HUES64 (cell line): Measurements from ENCODE around the gene RAX2.

Source experiments
- H3K27ac ChIP-seq: 2 replicates; pipeline ENCODE4 v1.7.0; 2013; ENCODE audit warnings: low read depth, low read length, inconsistent platforms
- H3K27me3 ChIP-seq: 2 replicates; pipeline ENCODE4 v1.6.1; 2013; ENCODE audit warnings: mild to moderate bottlenecking, low read length; ENCODE audit not compliant: insufficient read depth
- H3K36me3 ChIP-seq: 2 replicates; pipeline ENCODE4 v1.6.1; 2013; ENCODE audit warnings: mild to moderate bottlenecking, low read length; ENCODE audit not compliant: insufficient read depth
- H3K4me1 ChIP-seq: 2 replicates; pipeline ENCODE4 v1.6.1; 2013; ENCODE audit warnings: mild to moderate bottlenecking, low read length, moderate library complexity; ENCODE audit not compliant: insufficient read depth
- H3K4me3 ChIP-seq: 2 replicates; pipeline ENCODE4 v1.5.1; 2013; ENCODE audit warnings: mild to moderate bottlenecking, low read length, moderate library complexity
- H3K9ac ChIP-seq: 2 replicates; pipeline ENCODE4 v1.6.1; 2013; ENCODE audit warnings: mild to moderate bottlenecking, low read depth, low read length
- H3K9me3 ChIP-seq: 2 replicates; pipeline ENCODE4 v1.6.1; 2013; ENCODE audit warnings: low read depth, low read length; ENCODE audit not compliant: insufficient read depth
- WGBS: fragments of 150-250, 120-280 bp; methylation state at CpG from one replicate; pipeline ENCODE4 v1.1.7; 2013; ENCODE audit warnings: missing lambda C conversion rate; 5-methylcytosine and 5-hydroxymethylcytosine counted together

The RAX2 gene

DNA sequence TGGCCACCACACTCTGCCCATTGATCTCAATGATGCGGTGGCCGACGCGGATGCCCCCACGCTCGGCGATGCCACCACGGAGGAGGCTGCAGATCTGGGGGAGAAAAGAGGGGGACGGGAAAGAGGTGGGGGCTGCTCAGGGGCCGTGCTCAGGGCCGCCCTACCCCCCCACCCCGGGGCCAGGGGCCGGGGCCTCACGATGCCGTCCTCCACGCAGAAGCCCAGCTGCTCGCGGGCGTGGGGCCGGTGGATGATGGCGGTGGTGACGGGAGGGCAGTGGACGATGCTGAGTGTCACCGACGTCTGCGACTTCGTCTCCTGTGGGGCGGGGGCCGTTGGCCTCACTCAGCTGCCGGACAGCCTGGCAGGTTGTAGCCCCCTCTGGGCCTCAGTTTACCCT, 20.8 kb downstream of the RAX2 start:
- Histone ChIP-seq H3K9me3 (no peaks in the 10 kb centered on the region), H3K27me3 (no peaks in the 10 kb centered on the region), H3K4me3 (no peak overlapping the region), H3K4me1 (no peaks in the 10 kb centered on the region), H3K36me3 (peaks cover 19% of the 10 kb centered on the region), H3K9ac (no peak overlapping the region), H3K27ac (no peak overlapping the region)
- WGBS, result 96% methylated on average over 30 of the region's 30 CpGs

DNA sequence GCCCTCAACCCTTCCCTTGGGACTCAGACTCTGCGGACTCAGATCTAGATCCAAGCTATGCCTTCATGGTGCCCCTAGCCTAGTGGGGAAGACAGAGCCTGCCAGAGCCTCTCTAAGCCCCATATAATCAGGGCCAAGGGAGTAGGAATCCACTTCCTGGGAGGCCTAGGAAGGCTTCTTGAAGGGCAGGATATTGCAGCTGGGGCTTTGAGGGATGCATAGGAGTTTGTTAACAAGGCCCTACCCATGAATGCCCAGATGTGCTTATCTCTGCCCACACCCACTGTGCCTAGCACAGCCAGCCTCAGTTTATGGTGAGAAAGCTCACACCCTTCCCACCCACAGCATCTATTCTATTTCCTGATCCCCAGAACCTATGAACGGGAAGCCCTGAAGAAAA, 21.8 kb downstream of the RAX2 start:
- Histone ChIP-seq H3K36me3 (peaks cover 19% of the 10 kb centered on the region), H3K4me1 (no peaks in the 10 kb centered on the region), H3K27ac (no peak overlapping the region), H3K27me3 (no peaks in the 10 kb centered on the region), H3K9ac (no peak overlapping the region), H3K4me3 (no peak overlapping the region), H3K9me3 (no peaks in the 10 kb centered on the region)
- 98% methylated on average over 2 of the region's 2 CpGs for WGBS

DNA sequence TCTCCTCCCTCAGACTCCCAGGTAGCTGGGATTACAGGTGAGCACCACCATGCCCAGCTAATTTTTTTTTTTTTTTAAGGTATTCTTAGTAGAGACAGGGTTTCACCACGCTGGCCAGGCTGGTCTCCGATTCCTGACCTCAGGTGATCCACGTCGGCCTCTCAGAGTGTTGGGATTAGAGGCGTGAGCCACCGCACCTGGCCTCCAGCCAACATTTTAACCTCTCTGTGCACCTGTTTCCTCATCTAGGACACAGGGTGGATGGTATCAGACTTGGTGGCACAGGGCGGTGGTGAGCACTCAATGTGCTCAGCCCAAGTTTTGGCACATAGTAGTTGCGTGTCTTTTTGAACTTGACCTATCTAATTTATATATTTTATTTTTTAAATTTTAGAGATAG, 23.1 kb downstream of the RAX2 start:
- Histone ChIP-seq H3K9ac (no peak overlapping the region), H3K36me3 (peaks cover 19% of the 10 kb centered on the region), H3K4me3 (no peak overlapping the region), H3K4me1 (no peaks in the 10 kb centered on the region), H3K27me3 (no peaks in the 10 kb centered on the region), H3K9me3 (no peaks in the 10 kb centered on the region), H3K27ac (no peak overlapping the region)
- 98% methylated on average over 7 of the region's 8 CpGs for whole genome bisulfite sequencing

DNA sequence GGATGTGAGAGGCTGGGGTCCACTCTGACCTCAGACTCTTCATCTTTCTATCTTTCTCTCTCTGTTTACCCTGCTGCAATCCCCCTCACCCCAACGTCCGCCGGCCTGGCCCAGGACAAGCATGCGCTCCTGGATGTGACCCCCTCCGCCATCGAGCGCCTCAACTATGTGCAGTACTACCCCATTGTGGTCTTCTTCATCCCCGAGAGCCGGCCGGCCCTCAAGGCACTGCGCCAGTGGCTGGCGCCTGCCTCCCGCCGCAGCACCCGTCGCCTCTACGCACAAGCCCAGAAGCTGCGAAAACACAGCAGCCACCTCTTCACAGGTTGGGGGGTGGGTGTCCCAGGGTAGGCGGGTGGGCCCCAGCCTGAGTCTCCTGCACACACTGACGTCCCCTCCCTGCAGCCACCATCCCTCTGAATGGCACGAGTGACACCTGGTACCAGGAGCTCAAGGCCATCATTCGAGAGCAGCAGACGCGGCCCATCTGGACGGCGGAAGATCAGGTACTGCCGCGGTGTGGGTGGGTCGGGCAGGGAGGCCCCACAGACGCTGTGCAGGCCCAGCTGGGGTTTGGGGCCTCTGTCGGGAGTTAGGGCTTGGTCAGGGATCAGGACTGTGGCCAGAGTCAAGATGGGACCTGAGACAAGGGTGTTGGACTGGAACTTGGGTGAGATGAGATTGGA, 25.5 kb downstream of the RAX2 start:
- no peak overlapping the region for H3K27ac ChIP-seq
- H3K36me3 ChIP-seq, result peaks cover 19% of the 10 kb centered on the region
- WGBS, result 93% methylated on average over 31 of the region's 31 CpGs

DNA sequence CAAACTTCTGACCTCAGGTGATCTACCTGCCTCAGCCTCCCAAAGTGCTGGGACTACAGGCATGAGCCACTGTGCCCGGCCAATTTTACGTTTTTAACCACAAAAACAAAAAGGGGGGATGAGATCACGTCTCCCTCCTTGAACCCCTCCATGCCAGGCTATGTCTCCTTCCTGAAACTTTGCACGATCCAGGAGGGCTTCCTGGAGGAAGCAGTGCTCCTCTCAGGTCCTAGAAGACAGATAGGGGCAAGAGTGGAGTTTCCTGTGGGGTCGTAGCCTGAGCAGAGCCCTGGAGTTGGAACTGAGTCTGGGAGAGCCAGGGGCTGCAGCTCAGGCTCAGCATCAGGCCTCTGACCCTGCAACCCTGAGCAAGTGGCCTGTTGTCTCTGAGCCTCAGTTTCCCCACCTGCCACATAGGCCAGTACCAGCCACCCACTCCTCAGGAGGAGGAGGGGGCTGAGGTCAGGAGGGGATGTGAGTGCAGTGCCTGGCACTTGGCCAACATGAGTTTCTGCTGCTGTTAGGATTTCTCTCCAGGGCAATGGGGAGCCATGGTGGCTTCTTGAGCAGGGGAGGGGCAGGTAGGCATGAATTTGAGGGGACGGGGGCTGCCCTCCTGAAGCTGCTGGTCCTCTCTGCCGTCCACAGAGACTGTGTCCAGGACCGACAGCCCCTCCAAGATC, 26.5 kb downstream of the RAX2 start:
- H3K36me3 ChIP-seq, result peaks cover 13% of the 10 kb centered on the region
- H3K4me3 ChIP-seq, result no peak overlapping the region
- H3K4me1 ChIP-seq, result no peaks in the 10 kb centered on the region
- H3K9ac ChIP-seq, result no peak overlapping the region
- H3K27me3 ChIP-seq, result no peaks in the 10 kb centered on the region
- no peaks in the 10 kb centered on the region for H3K9me3 ChIP-seq
- 78% methylated on average over 8 of the region's 8 CpGs for WGBS
- H3K27ac ChIP-seq, result no peak overlapping the region

More for the DNA sequence above, 25.5 kb downstream of the RAX2 start:
- Histone ChIP-seq H3K4me3 (no peak overlapping the region), H3K27me3 (no peaks in the 10 kb centered on the region), H3K9ac (no peak overlapping the region), H3K9me3 (no peaks in the 10 kb centered on the region), H3K4me1 (no peaks in the 10 kb centered on the region)

DNA sequence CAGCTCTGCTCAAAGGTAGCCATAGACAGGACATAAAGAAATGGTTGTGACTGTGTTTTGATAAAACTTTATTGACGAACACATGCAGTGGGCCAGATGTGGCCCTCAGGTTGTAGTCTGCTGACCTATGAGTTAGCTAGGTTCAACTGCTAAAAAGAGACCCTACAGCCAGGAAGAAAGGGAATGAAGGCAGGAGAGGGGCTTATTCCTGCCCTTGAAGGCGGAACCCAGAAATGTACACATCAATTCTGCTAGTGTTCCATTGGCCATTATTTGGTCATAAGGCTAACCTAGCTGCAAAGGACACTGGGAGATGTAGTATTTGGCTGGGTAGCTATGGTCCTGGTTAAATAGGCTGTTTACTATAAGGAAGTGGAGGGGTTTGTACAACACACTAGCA, 28.5 kb downstream of the RAX2 start:
- no peak overlapping the region for H3K4me3 ChIP-seq
- H3K27me3 ChIP-seq, result no peaks in the 10 kb centered on the region
- 94% methylated on average over 2 of the region's 2 CpGs for WGBS

DNA sequence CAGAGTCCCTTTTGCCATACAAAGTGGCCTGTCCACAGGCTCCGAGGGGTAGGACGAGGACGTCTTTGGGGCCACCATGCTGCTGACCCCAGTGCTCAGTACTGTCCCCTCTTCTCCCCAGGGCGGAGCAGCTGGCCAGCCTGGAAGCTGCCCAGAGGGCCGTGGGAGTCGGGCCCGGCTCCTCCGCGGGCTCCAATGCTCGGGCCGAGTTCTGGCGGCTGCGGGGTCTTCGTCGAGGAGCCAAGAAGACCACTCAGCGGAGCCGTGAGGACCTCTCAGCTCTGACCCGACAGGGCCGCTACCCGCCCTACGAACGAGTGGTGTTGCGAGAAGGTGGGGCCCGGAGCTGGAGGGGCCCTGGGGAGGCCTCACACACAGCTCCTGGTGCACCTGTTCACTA, 31.6 kb downstream of the RAX2 start:
- Histone ChIP-seq H3K9me3 (no peaks in the 10 kb centered on the region), H3K4me1 (no peaks in the 10 kb centered on the region), H3K27me3 (no peaks in the 10 kb centered on the region), H3K4me3 (no peak overlapping the region), H3K27ac (no peak overlapping the region), H3K36me3 (peaks cover 16% of the 10 kb centered on the region; the same call in 1 of the 2 replicates), H3K9ac (no peak overlapping the region)
- 96% methylated on average over 24 of the region's 24 CpGs for WGBS

More for the DNA sequence above, 28.5 kb downstream of the RAX2 start:
- H3K9me3 ChIP-seq, result no peaks in the 10 kb centered on the region
- H3K27ac ChIP-seq, result no peak overlapping the region
- no peak overlapping the region for H3K9ac ChIP-seq
- no peaks in the 10 kb centered on the region for H3K4me1 ChIP-seq
- no peaks in the 10 kb centered on the region for H3K36me3 ChIP-seq

DNA sequence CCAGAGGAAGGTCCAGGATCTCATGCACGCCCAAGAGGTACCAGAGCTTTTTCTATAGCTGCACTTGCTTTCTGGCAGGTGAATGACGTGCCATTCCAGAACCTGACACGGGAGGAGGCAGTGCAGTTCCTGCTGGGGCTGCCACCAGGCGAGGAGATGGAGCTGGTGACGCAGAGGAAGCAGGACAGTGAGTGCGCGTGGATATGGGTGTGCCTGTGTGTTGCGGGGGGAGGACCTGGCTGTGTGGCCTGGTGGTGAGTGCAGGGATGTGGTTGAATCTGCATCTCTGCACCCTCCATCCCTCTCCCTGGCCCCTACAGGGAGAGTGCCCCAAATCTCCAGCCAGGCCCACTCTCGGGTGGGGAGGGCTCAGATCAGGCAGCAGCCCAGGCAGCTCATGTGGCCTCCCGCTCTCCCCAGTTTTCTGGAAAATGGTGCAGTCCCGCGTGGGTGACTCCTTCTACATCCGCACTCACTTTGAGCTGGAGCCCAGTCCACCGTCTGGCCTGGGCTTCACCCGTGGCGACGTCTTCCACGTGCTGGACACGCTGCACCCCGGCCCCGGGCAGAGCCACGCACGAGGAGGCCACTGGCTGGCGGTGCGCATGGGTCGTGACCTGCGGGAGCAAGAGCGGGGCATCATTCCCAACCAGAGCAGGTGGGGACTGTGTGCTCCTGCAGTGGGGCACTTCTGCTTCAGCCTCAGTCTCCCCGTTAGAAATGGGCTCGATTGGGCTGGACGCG, 33.4 kb downstream of the RAX2 start:
- Histone ChIP-seq H3K9ac (no peak overlapping the region), H3K9me3 (no peaks in the 10 kb centered on the region), H3K4me3 (no peak overlapping the region), H3K27ac (no peak overlapping the region), H3K36me3 (peaks cover 16% of the 10 kb centered on the region; the same call in 1 of the 2 replicates), H3K27me3 (no peaks in the 10 kb centered on the region), H3K4me1 (no peaks in the 10 kb centered on the region)
- WGBS, result 94% methylated on average over 31 of the region's 32 CpGs

DNA sequence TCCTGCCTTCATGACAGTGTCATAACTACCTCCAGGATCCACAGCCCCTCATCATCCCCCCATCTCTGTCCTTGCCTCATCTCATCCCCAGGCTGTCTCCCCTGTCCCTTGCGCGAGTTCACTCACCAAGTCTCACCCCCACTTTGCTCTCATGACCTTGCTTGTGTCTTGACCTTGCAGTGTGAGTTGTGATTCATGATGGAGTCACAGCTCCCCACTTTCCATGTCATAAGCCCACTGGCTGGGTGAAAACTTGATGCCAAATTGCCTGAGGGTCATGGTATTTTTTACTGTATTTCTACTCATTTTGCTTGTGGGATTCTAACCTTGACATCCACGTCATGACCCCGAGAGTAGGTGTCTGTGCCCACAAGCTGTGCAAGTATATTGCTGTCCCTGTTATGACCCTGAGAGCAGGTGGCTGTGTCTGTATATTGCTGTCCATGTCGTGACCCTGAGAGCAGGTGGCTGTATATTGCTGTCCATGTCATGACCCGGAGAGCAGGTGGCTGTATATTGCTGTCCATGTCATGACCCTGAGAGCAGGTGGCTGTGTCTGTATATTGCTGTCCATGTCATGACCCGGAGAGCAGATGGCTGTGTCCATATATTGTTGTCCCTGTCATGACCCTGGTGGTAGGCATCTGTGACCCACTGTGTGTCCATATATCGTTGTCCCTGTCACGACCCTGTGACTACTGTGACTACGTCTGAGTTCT, 34.4 kb downstream of the RAX2 start:
- no peak overlapping the region for H3K4me3 ChIP-seq
- H3K4me1 ChIP-seq, result no peaks in the 10 kb centered on the region
- no peaks in the 10 kb centered on the region for H3K27me3 ChIP-seq
- no peak overlapping the region for H3K9ac ChIP-seq
- WGBS, result 93% methylated on average over 10 of the region's 10 CpGs
- no peaks in the 10 kb centered on the region for H3K9me3 ChIP-seq
- H3K36me3 ChIP-seq, result peaks cover 16% of the 10 kb centered on the region; the same call in 1 of the 2 replicates
- no peak overlapping the region for H3K27ac ChIP-seq

DNA sequence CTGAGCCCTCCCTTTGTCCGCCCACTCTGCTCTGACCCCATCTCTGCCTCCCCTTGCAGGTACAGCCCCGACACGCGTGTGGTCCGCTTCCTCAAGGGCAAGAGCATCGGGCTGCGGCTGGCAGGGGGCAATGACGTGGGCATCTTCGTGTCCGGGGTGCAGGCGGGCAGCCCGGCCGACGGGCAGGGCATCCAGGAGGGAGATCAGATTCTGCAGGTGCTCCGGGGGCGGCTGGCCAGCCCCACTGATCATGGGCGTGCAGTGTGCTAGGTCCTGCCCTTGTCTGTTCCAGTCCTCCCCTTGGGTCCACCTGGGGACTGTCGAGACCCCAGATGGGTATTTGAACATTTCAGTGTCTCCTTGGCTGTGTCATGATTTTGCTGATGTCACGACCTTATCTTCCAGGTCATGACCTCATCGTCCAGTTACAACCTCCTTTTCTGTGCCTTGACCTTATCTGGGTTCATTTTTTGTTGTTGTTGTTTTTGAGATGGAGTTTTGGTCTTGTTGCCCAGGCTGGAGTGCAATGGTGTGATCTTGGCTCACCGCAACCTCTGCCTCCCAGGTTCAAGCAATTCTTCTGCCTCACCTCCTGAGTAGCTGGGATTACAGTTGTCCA, 35.8 kb downstream of the RAX2 start:
- Histone ChIP-seq H3K9me3 (no peaks in the 10 kb centered on the region), H3K27me3 (no peaks in the 10 kb centered on the region)
- 94% methylated on average over 21 of the region's 21 CpGs for WGBS

More for the DNA sequence above, 35.8 kb downstream of the RAX2 start:
- Histone ChIP-seq H3K4me1 (no peaks in the 10 kb centered on the region), H3K4me3 (no peak overlapping the region), H3K27ac (no peak overlapping the region), H3K9ac (no peak overlapping the region), H3K36me3 (peaks cover 16% of the 10 kb centered on the region; the same call in 1 of the 2 replicates)
